ENCODE data around the gene WWC1.

DNA sequence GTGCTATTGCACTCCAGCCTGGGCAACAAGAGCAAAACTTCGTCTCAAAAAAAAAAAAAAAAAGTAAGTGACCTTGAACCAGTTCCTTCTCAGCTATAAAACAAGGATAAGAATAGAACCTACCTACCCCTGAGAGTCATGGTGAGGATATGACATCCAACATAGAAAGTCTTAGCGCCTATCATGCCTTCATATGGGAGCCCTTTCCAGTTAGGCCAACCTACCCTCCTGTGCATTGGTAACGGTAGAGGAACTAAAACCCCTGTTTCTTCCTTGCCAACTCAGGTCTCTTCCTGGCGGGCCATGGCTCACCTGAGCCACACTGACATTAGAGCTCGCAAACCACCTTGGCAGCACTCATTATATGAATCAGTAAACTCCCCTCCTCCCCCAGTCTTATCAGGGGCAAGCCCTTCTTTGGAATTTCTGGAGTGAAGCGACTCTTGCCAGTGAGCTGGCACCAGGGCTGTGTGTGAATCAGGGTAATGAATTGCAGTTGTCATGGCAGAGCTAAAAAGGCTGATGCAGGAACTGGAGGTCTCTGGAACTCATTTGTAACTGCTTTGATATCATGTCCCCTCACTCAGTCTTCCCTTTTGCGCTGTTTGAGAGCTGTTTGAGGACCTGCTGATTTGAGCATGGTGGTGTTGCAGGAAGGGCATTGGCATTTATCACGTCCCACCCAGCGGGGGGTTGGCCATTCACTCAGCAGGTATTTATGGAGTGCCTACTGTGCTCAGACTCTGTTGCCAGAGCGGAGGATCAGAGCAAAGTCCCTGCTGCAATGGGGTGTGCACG is 10.3 kb downstream of the WWC1 start:
- no peak for TF ChIP-seq EZH2 (IDR thresholded peaks at IDR 0.05; ENCODE audit: borderline replicate concordance)
- no peak for TF ChIP-seq CTCF (IDR thresholded peaks at IDR 0.05; ENCODE audit: poor library complexity)
- no peak for TF ChIP-seq EZH2phosphoT487 (IDR thresholded peaks at IDR 0.05; ENCODE audit: low read depth, severe bottlenecking, unreplicated experiment)
